GM08714 (cell line): ENCODE measurements around the gene TNNI2.
"Not testable (repeated sequence)": the region's sequence is repeated elsewhere in the genome, so short reads cannot be mapped to it uniquely, and the experiment has no call there.

Source experiments
- H3K4me3 ChIP-seq: fragments of 200-500 bp; sonication (Bioruptor generic); 2 replicates; pipeline ENCODE4 v1.5.1; 2014; ENCODE audit warnings: mild to moderate bottlenecking, low read length, inconsistent platforms
- ZNF274 ChIP-seq: IDR thresholded peaks from 2 replicates; pipeline ENCODE4 v1.6.1; 2012; ENCODE audit warnings: mild to moderate bottlenecking, low read depth, low read length

Gene TNNI2

DNA sequence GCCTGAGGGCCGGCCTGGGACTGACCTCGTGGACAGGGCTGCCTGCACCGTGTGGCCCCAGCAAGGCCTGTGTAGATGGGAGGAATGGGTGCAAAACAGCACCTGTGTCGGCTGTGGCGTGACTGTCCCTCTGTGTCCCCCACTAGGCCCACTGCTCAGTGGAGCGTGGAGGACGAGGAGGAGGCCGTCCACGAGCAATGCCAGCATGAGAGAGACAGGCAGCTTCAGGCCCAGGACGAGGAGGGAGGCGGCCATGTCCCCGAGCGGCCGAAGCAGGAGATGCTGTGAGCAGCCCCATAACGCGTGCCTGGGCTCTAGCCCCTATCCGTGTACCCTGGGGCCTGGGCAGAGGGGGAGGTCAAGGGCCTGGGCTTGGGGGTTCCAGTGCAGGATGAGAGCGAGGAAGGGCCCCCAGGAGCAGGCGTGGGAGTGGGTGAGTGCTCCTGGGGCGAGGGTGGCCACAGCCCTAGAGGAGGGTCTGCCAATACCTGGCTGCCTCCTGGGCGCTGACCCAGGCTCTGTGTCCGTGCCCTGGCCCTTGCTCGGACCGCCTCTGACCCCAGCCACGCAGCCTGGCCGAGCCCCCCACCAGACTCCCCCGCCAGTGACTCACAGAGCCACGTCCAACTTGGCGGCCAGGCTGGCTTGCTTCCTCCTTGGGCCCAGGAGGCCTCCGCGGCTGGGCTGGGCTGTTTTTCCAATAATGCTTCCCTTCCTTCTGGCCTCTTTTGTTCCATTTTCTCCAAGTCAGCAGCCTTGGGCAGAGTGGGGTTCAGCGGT lies 41.4 kb downstream of the TNNI2 start:
- no peak overlapping the region for H3K4me3 ChIP-seq
- TF ChIP-seq ZNF274: no peak

GRCh38 chr11:1880746-1881441 lies 42.1 kb downstream of the TNNI2 start:
- H3K4me3 ChIP-seq: no peak overlapping the region
- no peak for TF ChIP-seq ZNF274

- no peak overlapping the region for H3K4me3 ChIP-seq
- TF ChIP-seq ZNF274: no peak
Observed at GRCh38 chr11:1881442-1882264, 42.9 kb downstream of the TNNI2 start.

GRCh38 chr11:1882265-1883238 lies 43.8 kb downstream of the TNNI2 start:
- no peak overlapping the region for H3K4me3 ChIP-seq
- TF ChIP-seq ZNF274: no peak

DNA sequence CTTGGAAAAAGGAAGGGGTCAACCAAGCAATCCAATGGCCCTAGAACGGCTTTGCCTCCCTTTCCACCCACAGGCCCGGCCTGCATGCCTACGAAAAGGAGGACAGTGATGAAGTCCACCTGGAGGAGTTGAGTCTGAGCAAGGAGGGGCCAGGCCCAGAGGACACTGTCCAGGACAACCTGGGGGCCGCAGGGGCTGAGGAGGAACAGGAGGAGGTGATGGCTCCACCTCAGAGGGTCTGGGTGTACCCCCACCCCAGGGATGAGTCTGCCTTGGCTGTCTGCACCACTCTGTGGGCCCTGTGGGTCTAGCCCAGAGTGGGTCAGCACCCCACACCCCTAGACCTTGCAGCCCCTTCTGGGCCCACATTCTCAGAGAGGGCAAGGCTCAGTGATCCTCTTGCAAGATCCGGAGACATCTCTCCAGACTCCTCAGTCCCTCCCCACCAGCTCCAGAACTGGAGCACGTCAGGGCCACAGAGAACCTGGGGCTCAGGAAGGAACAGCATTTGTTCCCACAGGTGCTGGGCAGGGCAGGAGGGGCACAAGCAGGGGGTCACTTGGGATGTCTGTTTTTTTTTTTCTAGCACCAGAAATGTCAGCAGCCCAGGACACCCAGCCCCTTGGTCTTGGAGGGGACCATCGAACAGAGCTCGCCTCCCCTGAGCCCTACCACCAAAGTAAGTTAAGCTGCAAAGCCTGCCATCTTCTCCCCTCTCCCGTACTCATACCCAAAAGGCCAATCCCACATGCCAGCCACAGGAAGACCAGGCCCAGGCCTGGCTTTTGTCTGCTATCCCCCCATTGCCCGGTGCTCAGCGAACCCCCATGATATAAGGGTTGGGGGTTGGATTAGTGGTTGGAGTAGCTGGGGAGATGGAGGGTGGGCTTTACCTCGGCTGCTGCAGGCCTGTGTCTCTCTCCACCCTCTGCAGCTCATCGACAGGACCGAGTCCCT lies 44.8 kb downstream of the TNNI2 start:
- TF ChIP-seq ZNF274: no peak
- no peak overlapping the region for H3K4me3 ChIP-seq

GRCh38 chr11:1884303-1884700 lies 45.5 kb downstream of the TNNI2 start:
- no peak overlapping the region for H3K4me3 ChIP-seq
- TF ChIP-seq ZNF274: no peak

DNA sequence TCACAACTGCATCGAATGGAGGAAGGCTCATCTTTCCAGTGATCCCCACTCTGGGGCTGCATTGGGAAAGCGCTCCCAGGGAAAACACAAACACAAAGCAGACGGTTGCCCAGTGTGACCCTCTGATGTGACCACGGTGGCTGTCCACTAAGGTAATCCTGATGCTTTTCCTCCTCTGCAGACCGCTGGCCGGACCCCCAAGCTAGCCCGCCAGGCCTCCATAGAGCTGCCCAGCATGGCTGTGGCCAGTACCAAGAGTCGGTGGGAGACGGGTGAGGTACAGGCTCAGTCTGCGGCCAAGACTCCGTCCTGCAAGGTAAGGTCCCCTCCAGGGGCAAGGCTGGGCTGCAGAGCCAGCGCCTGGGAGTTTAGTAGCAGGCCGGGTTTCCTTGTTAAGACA lies 47.8 kb downstream of the TNNI2 start:
- not testable (repeated sequence) for H3K4me3 ChIP-seq

DNA sequence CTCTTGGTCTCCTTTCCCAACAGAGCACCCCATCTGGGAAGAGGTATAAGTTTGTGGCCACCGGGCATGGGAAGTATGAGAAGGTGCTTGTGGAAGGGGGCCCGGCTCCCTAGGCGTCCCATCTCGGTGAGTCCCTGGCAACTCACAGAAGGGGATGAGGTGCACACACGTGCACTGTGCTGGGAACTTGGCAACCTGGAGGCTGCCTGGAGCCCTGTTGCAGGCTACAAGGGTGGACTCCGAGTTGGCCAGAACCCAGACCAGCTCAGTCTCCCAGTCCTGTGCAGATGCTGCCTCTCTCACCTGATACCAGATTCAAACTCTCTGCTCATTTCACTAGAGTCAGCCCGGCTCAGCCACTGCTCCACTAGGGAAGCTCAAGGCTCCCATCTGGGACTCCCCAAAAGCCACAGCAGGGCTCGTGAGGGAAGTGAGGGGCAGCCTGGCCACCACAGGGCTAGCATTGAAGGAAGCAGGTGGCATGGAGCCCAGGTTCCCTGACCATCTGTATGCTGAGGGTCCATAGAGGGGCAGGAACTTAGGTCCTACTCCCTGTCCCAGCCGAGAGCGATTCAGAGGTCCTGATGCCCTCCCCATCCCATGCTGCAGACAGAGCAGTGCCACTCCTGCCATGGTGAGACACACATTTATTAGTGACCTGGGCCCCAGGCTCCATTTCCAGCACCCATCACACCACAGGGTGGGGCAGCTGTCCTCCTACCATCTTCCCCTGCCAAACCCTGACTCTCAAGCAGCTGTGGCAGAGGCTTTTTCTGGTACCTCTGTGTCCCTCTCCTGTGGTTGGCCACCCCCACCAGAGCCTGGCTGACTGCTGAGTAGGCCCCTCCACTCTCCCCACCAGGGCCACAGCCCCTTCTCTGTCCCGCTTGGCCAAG lies 48.9 kb downstream of the TNNI2 start:
- TF ChIP-seq ZNF274: no peak
- H3K4me3 ChIP-seq: no peak overlapping the region

- H3K4me3 ChIP-seq: no peak overlapping the region
- TF ChIP-seq ZNF274: no peak
Observed at GRCh38 chr11:1888347-1888753, 49.6 kb downstream of the TNNI2 start.

- no peak for TF ChIP-seq ZNF274
- H3K4me3 ChIP-seq: no peak overlapping the region
Observed at GRCh38 chr11:1888811-1889210, 50.0 kb downstream of the TNNI2 start.

DNA sequence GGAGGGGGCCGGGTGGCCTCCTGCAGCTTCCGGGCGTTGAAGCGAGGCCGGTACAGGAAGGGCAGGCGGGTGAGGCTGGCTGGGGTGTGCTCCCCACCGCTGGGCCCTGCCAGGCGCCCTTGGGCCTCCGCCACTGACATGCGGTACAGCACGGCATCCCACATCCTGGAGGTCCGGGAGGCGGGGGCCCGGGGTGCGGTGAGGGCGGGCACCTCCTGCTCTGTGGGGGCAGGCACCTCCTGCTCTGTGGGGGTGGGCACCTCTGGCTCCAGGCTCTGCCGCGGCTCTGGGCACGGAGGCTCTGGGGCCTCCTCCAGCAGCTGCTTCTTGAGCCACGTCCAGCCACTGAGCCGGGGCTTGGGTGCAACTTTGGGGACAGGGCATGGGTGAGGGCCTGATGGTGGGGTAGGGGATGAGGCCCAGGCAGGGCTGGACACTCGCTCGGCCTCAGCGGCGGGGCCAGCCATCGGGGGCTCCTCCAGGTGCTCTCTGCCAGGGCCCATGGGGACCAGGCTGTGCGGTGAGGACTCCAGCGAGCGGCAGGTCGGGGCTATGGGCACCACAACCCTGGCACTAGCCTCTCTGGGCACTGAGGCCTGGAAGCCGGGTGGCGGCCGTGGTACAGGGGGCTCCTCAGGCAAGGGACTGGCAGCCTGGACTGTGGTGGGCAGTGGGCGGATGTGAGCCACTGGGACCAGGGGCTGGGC lies 50.6 kb downstream of the TNNI2 start:
- TF ChIP-seq ZNF274: no peak

More for the DNA sequence above, 50.6 kb downstream of the TNNI2 start:
- no peak overlapping the region for H3K4me3 ChIP-seq
